ENCODE results near the gene NEUROD2. TPM values are rescaled to one million over a fixed set of nuclear protein-coding genes. Genes with fewer than 3 reads are reported as not detected.

Gene NEUROD2
- total RNA-seq, 1 experiment from 2014 or later, result not detected

- no peak for DNase-seq (ENCODE audit: low spot score)
These were observed 28.0 kb upstream of the NEUROD2 start for GRCh38 chr17:39635614-39636176.

GRCh38 chr17:39634384-39634871, 26.7 kb upstream of the NEUROD2 start:
- DNase-seq (ENCODE audit: low spot score), result peak; percentile 76

- no peak for DNase-seq (ENCODE audit: low spot score)
These were observed 26.0 kb upstream of the NEUROD2 start for GRCh38 chr17:39633570-39634183.

- peak; percentile 78 for DNase-seq (ENCODE audit: low spot score)
These were observed 24.6 kb upstream of the NEUROD2 start for GRCh38 chr17:39632153-39632941.

- peak; percentile 57 for DNase-seq (ENCODE audit: low spot score)
These were observed 23.7 kb upstream of the NEUROD2 start for GRCh38 chr17:39631403-39631802.

- no peak for DNase-seq (ENCODE audit: low spot score)
These were observed 22.2 kb upstream of the NEUROD2 start for GRCh38 chr17:39629898-39630297.

- no peak for DNase-seq (ENCODE audit: low spot score)
These were observed 21.8 kb upstream of the NEUROD2 start for GRCh38 chr17:39629494-39629880.

- DNase-seq (ENCODE audit: low spot score), result no peak
These were observed 21.2 kb upstream of the NEUROD2 start for GRCh38 chr17:39628655-39629493.

- no peak for DNase-seq (ENCODE audit: low spot score)
These were observed 20.2 kb upstream of the NEUROD2 start for GRCh38 chr17:39627712-39628516.

- no peak for DNase-seq (ENCODE audit: low spot score)
These were observed 19.5 kb upstream of the NEUROD2 start for GRCh38 chr17:39627047-39627711.

GRCh38 chr17:39626171-39627046, 18.7 kb upstream of the NEUROD2 start, which contains the start of gene PPP1R1B:
TSS of gene PPP1R1B (plus strand) at chr17:39626952. CDS start at chr17:39627393, 441 bp downstream.
- DNase-seq (ENCODE audit: low spot score), result no peak

GRCh38 chr17:39625198-39625785, 17.6 kb upstream of the NEUROD2 start:
- no peak for DNase-seq (ENCODE audit: low spot score)

GRCh38 chr17:39624313-39624712, 16.6 kb upstream of the NEUROD2 start:
- DNase-seq (ENCODE audit: low spot score), result no peak

- DNase-seq (ENCODE audit: low spot score), result peak; percentile 87
These were observed 15.7 kb upstream of the NEUROD2 start for GRCh38 chr17:39623356-39623950.

GRCh38 chr17:39622380-39623006, 14.8 kb upstream of the NEUROD2 start:
- no peak for DNase-seq (ENCODE audit: low spot score)

GRCh38 chr17:39621523-39622379, 14.0 kb upstream of the NEUROD2 start:
- DNase-seq (ENCODE audit: low spot score), result peak; percentile 94

- DNase-seq (ENCODE audit: low spot score), result no peak
These were observed 12.0 kb upstream of the NEUROD2 start for GRCh38 chr17:39619786-39620101.

Measured in HT-29 (cell line).